Tibial nerve (tissue), 4 donors: ENCODE results near the gene NUTF2. TPM values are rescaled to one million over a fixed set of nuclear protein-coding genes. Genes with fewer than 3 reads are reported as not detected.
"Not testable (repeated sequence)": the region's sequence is repeated elsewhere in the genome, so short reads cannot be mapped to it uniquely, and the experiment has no call there.

Source experiments
- DNase-seq, 2 donors: peaks; one replicate each; pipeline ENCODE4 v3.0.0-alpha.2; 2019; ENCODE audit warnings: low spot score in 2 of 2
- H3K27ac ChIP-seq, 4 donors: fragments of 200-600 bp; sonication (generic) in 3 of 4; one replicate each; pipeline ENCODE4 v1.5.1; 2017 to 2019; ENCODE audit warnings: mild to moderate bottlenecking in 1 of 4
- H3K27me3 ChIP-seq, 2 donors: fragments of 200-600 bp; sonication (generic) in 1 of 2; one replicate each; pipeline versions ENCODE4 v1.5.1 to v1.6.0; 2017 to 2019
- H3K36me3 ChIP-seq, 3 donors: fragments of 200-600 bp; sonication (generic); one replicate each; pipeline ENCODE4 v1.5.1; 2018 to 2019
- H3K4me1 ChIP-seq, 4 donors: fragments of 200-600 bp; sonication (generic) in 3 of 4; one replicate each; pipeline ENCODE4 v1.5.1; 2017 to 2019
- H3K4me3 ChIP-seq, 4 donors: fragments of 200-600 bp; sonication (generic) in 3 of 4; one replicate each; pipeline ENCODE4 v1.5.1; 2017 to 2019; ENCODE audit warnings: mild to moderate bottlenecking in 1 of 4, moderate library complexity in 1 of 4
- H3K9me3 ChIP-seq, 4 donors: fragments of 200-600 bp; sonication (generic) in 3 of 4; one replicate each; pipeline ENCODE4 v1.5.1; 2017 to 2019
- CTCF ChIP-seq, 5 experiments: fragments of 200-600 bp in 3 of 5; fragments of 450-650 bp in 2 of 5; sonication (generic) in 3 of 5; IDR thresholded peaks; one replicate each; pipeline ENCODE4 v1.5.1; 2016 to 2019; ENCODE audit warnings: antibody characterized with exemption in 5 of 5, mild to moderate bottlenecking in 3 of 5, moderate library complexity in 2 of 5
- EP300 ChIP-seq, 2 donors: sonication (generic); formaldehyde crosslinking; IDR thresholded peaks; one replicate each; pipeline ENCODE4 v1.6.1; 2017; ENCODE audit warnings: antibody characterized with exemption in 2 of 2, mild to moderate bottlenecking in 1 of 2
- POLR2A ChIP-seq, 2 donors: fragments of 450-650 bp; IDR thresholded peaks; one replicate each; pipeline ENCODE4 v1.6.1; 2017; ENCODE audit warnings: antibody characterized with exemption in 2 of 2, mild to moderate bottlenecking in 2 of 2, moderate library complexity in 2 of 2
- WGBS, 2 donors: methylation state at CpG; one replicate each; pipeline ENCODE4 v1.1.5; 2018; 5-methylcytosine and 5-hydroxymethylcytosine counted together
- total RNA-seq, 4 donors: library from RNA; depleted of rRNA; stranded (reverse); fragments of >200 nt; gene quantifications; one replicate each; pipeline ENCODE4 v1.1.0, GENCODE V29; 2016

NUTF2 gene
- total RNA-seq, 4 donors from 2014 or later = 54.4 to 137 (median 105) TPM

GRCh38 chr16:67910158-67910557 lies 63.4 kb downstream of the NUTF2 start:
- peaks cover 0 to 62% (median 14%) of the 10 kb centered on the region in 3 donors for H3K36me3 ChIP-seq
- no peaks in the 10 kb centered on the region for H3K27me3 ChIP-seq
- WGBS, 2 donors = 57 to 63% methylated on average over 2 of the region's 2 CpGs
- no peak for TF ChIP-seq POLR2A (IDR thresholded peaks at IDR 0.05)
- no peak for TF ChIP-seq CTCF (IDR thresholded peaks at IDR 0.05)
- TF ChIP-seq EP300 (IDR thresholded peaks at IDR 0.05) = no peak
- H3K4me3 ChIP-seq = no peak overlapping the region
- DNase-seq = no peak
- H3K4me1 ChIP-seq = peaks cover 0 to 14% (median 0%) of the 10 kb centered on the region in 4 donors
- no peaks in the 10 kb centered on the region for H3K9me3 ChIP-seq
- H3K27ac ChIP-seq = no peak overlapping the region

GRCh38 chr16:67914758-67915495 lies 68.2 kb downstream of the NUTF2 start:
- no peak overlapping the region for H3K4me3 ChIP-seq
- no peaks in the 10 kb centered on the region for H3K9me3 ChIP-seq
- no peaks in the 10 kb centered on the region for H3K27me3 ChIP-seq
- H3K36me3 ChIP-seq = peaks cover 0 to 55% (median 6%) of the 10 kb centered on the region in 3 donors
- TF ChIP-seq EP300 (IDR thresholded peaks at IDR 0.05) (no peak), POLR2A (IDR thresholded peaks at IDR 0.05) (no peak), CTCF (IDR thresholded peaks at IDR 0.05) (no peak)
- H3K27ac ChIP-seq = no peak overlapping the region
- peaks cover 0 to 54% (median 4%) of the 10 kb centered on the region in 4 donors for H3K4me1 ChIP-seq
- 81 to 82% methylated on average over 7 of the region's 7 CpGs for WGBS, 2 donors
- no peak for DNase-seq

- H3K4me1 ChIP-seq = peaks cover 0 to 59% (median 4%) of the 10 kb centered on the region in 4 donors
- H3K4me3 ChIP-seq = not testable (repeated sequence)
These were observed 68.7 kb downstream of the NUTF2 start for GRCh38 chr16:67915496-67915769.

GRCh38 chr16:67915831-67916723 lies 69.3 kb downstream of the NUTF2 start:
- Histone ChIP-seq H3K9me3 (no peaks in the 10 kb centered on the region), H3K4me1 (peaks cover 0 to 56% (median 4%) of the 10 kb centered on the region in 4 donors), H3K27ac (peak overlapping the region in 1 of 4 donors; percentile 16), H3K4me3 (no peak overlapping the region), H3K36me3 (peaks cover 0 to 44% (median 0%) of the 10 kb centered on the region in 3 donors), H3K27me3 (no peaks in the 10 kb centered on the region)
- TF ChIP-seq EP300 (IDR thresholded peaks at IDR 0.05) (no peak), CTCF (IDR thresholded peaks at IDR 0.05) (no peak), POLR2A (IDR thresholded peaks at IDR 0.05) (no peak)
- WGBS, 2 donors = 70 to 75% methylated on average over 7 of the region's 7 CpGs
- DNase-seq = no peak

More at GRCh38 chr16:67915496-67915769, 68.7 kb downstream of the NUTF2 start:
- H3K36me3 ChIP-seq = peaks cover 0 to 49% (median under 1%) of the 10 kb centered on the region in 3 donors
- H3K9me3 ChIP-seq, DNase-seq, H3K27me3 ChIP-seq, H3K27ac ChIP-seq: not testable (repeated sequence)
- 84 to 89% methylated on average over 2 of the region's 2 CpGs for WGBS, 2 donors

GRCh38 chr16:67917140-67917851 lies 70.6 kb downstream of the NUTF2 start:
- no peak for TF ChIP-seq POLR2A (IDR thresholded peaks at IDR 0.05)
- Histone ChIP-seq H3K27ac (no peak overlapping the region), H3K4me1 (peaks cover 0 to 60% (median 8%) of the 10 kb centered on the region in 4 donors), H3K9me3 (no peaks in the 10 kb centered on the region), H3K4me3 (no peak overlapping the region), H3K36me3 (peaks cover 0 to 32% (median 0%) of the 10 kb centered on the region in 3 donors), H3K27me3 (no peaks in the 10 kb centered on the region)
- DNase-seq = no peak
- WGBS, 2 donors = 56% methylated on average over 6 of the region's 6 CpGs
